ENCODE data around the gene STK10. TPM values are rescaled to one million over a fixed set of nuclear protein-coding genes. Genes with fewer than 3 reads are reported as not detected.
A peak's percentile ranks its signal among the peaks of the same experiment; 100 is the strongest.

Gene STK10
- total RNA-seq, 1 donor from 2014 or later, result 72.5 TPM

DNA sequence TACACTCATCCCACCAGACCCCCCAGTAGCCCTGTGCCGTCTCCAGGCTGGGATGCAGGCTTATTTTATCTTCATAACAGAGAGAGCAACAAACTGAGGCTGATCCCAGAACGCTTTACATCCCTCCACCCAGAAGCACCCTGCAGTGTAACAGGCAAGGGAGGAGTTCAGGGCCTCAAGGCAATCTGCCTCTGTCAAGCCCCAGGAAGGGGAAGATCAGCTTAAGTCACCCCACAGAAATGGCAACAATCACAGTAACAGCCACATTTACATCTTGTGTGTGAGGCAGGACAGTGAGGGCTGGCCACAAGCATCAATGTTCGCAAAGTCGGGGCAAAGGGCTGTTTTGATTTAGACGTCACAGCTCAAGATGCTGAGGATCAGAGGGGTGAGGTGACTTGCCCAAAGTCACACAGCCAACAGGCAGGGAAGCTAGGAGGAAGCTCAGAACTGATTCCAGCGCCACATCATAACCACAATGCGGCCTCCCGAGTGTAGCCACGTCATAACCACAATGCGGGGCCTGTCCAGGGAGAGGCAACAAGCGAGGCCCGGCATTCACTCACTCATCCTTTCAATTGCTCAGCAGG is 14.4 kb downstream of the STK10 start:
- intact Hi-C loops (cut with DNase I), result loop anchor here (10.0 kb wide), 1 partner anchor 59 kb away; no protein-coding TSS in a partner anchor
- ATAC-seq, result peak; percentile 18 to 34

DNA sequence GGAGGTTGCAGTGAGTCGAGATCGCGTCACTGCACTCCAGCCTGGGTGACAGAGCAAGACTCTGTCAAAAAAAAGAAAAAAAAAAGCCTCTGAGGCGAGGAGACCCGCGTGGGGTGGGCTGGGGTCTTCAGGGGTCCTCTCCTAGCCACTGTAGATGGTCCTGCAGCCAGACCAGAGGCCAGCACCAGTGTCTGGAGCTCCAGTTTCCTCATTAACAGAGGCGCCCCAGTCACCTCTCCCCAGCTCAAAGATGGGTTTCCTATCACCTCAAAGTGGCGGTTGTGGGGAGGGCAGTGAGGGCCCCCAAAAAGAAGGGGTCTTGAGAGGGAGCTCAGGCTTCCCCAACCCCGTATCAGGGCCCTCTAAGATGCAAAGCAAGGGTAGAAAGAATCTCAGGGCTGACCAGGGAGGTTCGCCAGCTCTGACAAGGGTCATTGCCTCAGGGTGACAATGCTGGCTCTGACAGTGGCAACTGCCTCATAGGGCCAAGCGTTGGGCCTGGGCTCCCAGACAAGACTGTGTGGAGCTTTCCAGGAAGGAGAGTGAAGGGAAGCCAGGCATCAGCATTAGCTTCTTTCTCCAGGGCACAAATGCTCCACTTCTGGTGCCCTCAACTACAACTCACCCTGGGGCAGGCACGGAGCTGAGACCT is 15.0 kb downstream of the STK10 start:
- H3K27me3 ChIP-seq (ENCODE audit: low read depth), result no peaks in the 10 kb centered on the region
- DNase-seq, result no peak
- ATAC-seq, result no peak
- peaks cover 80% of the 10 kb centered on the region for H3K4me1 ChIP-seq
- intact Hi-C loops (cut with DNase I), result loop anchor here (10.0 kb wide), 1 partner anchor 58 kb away; no protein-coding TSS in a partner anchor
- H3K27ac ChIP-seq, result no peak overlapping the region
- no peaks in the 10 kb centered on the region for H3K36me3 ChIP-seq
- no peak overlapping the region for H3K4me3 ChIP-seq
- TF ChIP-seq, protein P1, sequence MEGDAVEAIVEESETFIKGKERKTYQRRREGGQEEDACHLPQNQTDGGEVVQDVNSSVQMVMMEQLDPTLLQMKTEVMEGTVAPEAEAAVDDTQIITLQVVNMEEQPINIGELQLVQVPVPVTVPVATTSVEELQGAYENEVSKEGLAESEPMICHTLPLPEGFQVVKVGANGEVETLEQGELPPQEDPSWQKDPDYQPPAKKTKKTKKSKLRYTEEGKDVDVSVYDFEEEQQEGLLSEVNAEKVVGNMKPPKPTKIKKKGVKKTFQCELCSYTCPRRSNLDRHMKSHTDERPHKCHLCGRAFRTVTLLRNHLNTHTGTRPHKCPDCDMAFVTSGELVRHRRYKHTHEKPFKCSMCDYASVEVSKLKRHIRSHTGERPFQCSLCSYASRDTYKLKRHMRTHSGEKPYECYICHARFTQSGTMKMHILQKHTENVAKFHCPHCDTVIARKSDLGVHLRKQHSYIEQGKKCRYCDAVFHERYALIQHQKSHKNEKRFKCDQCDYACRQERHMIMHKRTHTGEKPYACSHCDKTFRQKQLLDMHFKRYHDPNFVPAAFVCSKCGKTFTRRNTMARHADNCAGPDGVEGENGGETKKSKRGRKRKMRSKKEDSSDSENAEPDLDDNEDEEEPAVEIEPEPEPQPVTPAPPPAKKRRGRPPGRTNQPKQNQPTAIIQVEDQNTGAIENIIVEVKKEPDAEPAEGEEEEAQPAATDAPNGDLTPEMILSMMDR (IDR thresholded peaks at IDR 0.05), result no peak
- H3K9me3 ChIP-seq, result no peaks in the 10 kb centered on the region

More for the DNA sequence above, 14.4 kb downstream of the STK10 start:
- Histone ChIP-seq H3K27me3 (ENCODE audit: low read depth) (no peaks in the 10 kb centered on the region), H3K36me3 (no peaks in the 10 kb centered on the region), H3K4me3 (peak overlapping the region; percentile 45), H3K9me3 (no peaks in the 10 kb centered on the region), H3K27ac (peak overlapping the region; percentile 73), H3K4me1 (peaks cover 80% of the 10 kb centered on the region)
- peak; percentile 64 for DNase-seq
- TF ChIP-seq, protein P1 (IDR thresholded peaks at IDR 0.05), result no peak

DNA sequence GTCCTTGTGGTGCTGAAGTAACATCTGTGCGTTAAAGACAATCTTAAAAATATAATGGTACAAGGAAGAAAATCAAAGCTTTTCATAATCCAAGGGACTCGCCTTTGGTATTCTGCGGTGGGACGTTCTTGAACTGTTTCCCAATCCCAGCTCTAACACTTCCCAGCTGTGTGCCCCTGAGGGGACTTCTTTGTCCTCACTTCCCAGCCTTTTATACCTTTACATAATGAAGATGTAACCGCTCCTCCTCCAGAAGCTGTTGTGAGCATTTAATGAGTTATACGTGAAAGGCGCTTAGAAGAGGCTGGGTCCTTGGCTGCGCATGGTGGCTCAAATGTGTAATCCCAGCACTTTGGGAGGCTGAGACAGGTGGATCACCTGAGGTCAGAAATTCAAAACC is 16.9 kb downstream of the STK10 start:
- Histone ChIP-seq H3K27ac (no peak overlapping the region), H3K4me1 (peaks cover 80% of the 10 kb centered on the region), H3K9me3 (no peaks in the 10 kb centered on the region), H3K36me3 (no peaks in the 10 kb centered on the region), H3K4me3 (no peak overlapping the region), H3K27me3 (ENCODE audit: low read depth) (no peaks in the 10 kb centered on the region)
- TF ChIP-seq, protein P1 (IDR thresholded peaks at IDR 0.05), result no peak
- intact Hi-C loops (cut with DNase I), result loop anchor here (10.0 kb wide), 1 partner anchor 56 kb away; no protein-coding TSS in a partner anchor
- DNase-seq, result no peak
- ATAC-seq, result no peak

DNA sequence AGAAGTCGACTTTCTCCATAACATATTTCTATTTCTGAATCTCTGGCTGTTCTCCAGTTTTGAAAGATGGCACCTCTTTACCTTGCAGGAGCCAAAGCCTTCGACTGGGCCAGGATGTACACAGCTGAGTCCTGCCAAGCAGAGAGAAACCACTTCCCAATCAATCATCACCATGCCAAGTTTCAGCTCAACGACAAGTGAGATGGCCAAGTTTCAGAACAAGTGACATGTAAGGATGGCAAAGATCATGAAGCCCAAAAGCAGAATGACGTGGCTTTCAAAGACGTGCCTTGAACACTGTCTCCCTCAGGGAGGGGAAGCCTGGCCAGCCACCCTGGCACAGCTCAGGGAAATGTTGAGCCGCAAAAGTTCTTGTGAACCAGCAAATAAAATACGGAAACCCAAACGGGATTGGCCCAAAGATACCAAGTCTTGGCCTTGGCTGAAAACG is 17.7 kb downstream of the STK10 start:
- Histone ChIP-seq H3K9me3 (no peaks in the 10 kb centered on the region), H3K27ac (peak overlapping the region; percentile 13), H3K36me3 (no peaks in the 10 kb centered on the region), H3K4me1 (peaks cover 74% of the 10 kb centered on the region), H3K4me3 (no peak overlapping the region), H3K27me3 (ENCODE audit: low read depth) (no peaks in the 10 kb centered on the region)
- DNase-seq (no peak), ATAC-seq (no peak)
- intact Hi-C loops (cut with DNase I), result loop anchor here (10.0 kb wide), 1 partner anchor 55 kb away; no protein-coding TSS in a partner anchor
- TF ChIP-seq, protein P1 (IDR thresholded peaks at IDR 0.05), result no peak

DNA sequence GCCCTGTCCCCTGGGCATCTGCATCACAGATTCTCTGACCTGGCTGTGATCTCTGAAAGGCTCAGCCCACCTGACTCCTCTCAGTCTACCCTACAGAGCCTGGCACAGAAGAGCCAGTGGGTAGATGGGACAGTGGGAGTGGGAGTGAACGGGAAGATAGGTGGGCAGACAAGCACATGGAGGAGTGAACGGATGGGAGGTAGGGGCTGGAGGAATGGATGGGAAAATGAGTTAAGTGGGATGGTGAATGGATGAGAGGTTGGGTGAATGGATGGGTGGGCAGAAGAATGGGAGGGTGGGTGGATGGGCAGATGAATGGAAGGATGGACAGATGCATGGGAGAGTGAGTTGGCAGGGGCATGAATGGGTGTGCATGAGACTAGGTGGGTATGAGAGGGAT is 18.8 kb downstream of the STK10 start:
- Histone ChIP-seq H3K36me3 (no peaks in the 10 kb centered on the region), H3K27me3 (ENCODE audit: low read depth) (no peaks in the 10 kb centered on the region), H3K4me3 (no peak overlapping the region), H3K27ac (no peak overlapping the region), H3K4me1 (peaks cover 73% of the 10 kb centered on the region), H3K9me3 (no peaks in the 10 kb centered on the region)
- ATAC-seq (no peak), DNase-seq (no peak)
- intact Hi-C loops (cut with DNase I), result no loop called here
- TF ChIP-seq, protein P1 (IDR thresholded peaks at IDR 0.05), result no peak

Measured in lower lobe of right lung (tissue), 2 donors.